Medulla oblongata (tissue), 1 donor: ENCODE measurements around the gene SMPD3.

Experiments used
- DNase-seq: peaks from one replicate; pipeline ENCODE4 v3.0.0-alpha.2; 2015; ENCODE audit errors: extremely low spot score

SMPD3 gene

GRCh38 chr16:68370581-68371275, 77.6 kb downstream of the SMPD3 start:
- DNase-seq, result no peak

GRCh38 chr16:68369697-68370580, 78.4 kb downstream of the SMPD3 start:
- no peak for DNase-seq

GRCh38 chr16:68369168-68369567, 79.1 kb downstream of the SMPD3 start:
- no peak for DNase-seq

- no peak for DNase-seq
Measured at GRCh38 chr16:68368301-68368888, 79.9 kb downstream of the SMPD3 start.

- DNase-seq, result no peak
Measured at GRCh38 chr16:68367891-68368290, 80.4 kb downstream of the SMPD3 start.

- DNase-seq, result no peak
Measured at GRCh38 chr16:68367440-68367839, 80.9 kb downstream of the SMPD3 start.

- DNase-seq, result peak; percentile 21
Measured at GRCh38 chr16:68367030-68367429, 81.3 kb downstream of the SMPD3 start.

- no peak for DNase-seq
Measured at GRCh38 chr16:68366062-68366461, 82.2 kb downstream of the SMPD3 start.

GRCh38 chr16:68365167-68365817, 83.0 kb downstream of the SMPD3 start:
- DNase-seq, result peak; percentile 32

GRCh38 chr16:68364561-68364998, 83.7 kb downstream of the SMPD3 start:
- no peak for DNase-seq

- DNase-seq, result no peak
Measured at GRCh38 chr16:68363658-68364521, 84.4 kb downstream of the SMPD3 start.

- no peak for DNase-seq
Measured at GRCh38 chr16:68362947-68363657, 85.2 kb downstream of the SMPD3 start.

- no peak for DNase-seq
Measured at GRCh38 chr16:68362262-68362913, 85.9 kb downstream of the SMPD3 start.

- DNase-seq, result no peak
Measured at GRCh38 chr16:68361485-68361884, 86.8 kb downstream of the SMPD3 start.

- DNase-seq, result no peak
Measured at GRCh38 chr16:68360956-68361355, 87.4 kb downstream of the SMPD3 start.

GRCh38 chr16:68360547-68360946, 87.8 kb downstream of the SMPD3 start:
- no peak for DNase-seq

- no peak for DNase-seq
Measured at GRCh38 chr16:68359398-68360191, 88.7 kb downstream of the SMPD3 start.

- DNase-seq, result no peak
Measured at GRCh38 chr16:68358951-68359350, 89.4 kb downstream of the SMPD3 start.

- no peak for DNase-seq
Measured at GRCh38 chr16:68357923-68358322, 90.4 kb downstream of the SMPD3 start.
